GM11168 (cell line): ENCODE measurements around the gene MED26.

Experiments
- in situ Hi-C: fragments of 300-500 bp; cut with MboI; formaldehyde crosslinking; loops from one replicate; pipeline ENCODE4 v1.12.0; 2022; ENCODE audit warnings: low sequenced_read_pairs; ENCODE audit not compliant: unreplicated experiment

The MED26 gene

DNA sequence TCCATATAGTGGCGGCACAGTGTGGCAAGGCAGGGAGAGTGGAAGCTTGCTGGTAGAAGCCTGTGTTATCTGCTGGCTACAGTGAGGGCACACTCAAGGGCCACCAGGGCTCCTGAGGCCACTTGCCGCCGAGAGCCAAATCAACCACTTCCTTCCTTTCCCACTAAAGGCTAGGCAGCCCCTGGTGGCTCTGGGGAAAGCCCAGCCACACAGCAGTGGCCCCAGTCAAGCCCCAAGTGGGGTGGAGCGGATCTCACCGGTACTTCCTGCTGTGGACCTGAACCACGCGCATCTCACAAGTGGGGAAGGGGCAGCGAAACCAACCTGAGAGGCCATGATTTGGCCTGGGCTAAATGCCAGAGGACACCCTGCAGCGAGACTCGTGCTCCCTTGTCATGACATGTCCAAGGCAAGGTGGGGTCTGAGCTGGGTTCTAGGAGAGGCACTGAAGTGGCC is 33.8 kb downstream of the MED26 start:
- in situ Hi-C loops: no loop called here

GRCh38 chr19:16593181-16593580 is 34.8 kb downstream of the MED26 start:
- in situ Hi-C loops: no loop called here

DNA sequence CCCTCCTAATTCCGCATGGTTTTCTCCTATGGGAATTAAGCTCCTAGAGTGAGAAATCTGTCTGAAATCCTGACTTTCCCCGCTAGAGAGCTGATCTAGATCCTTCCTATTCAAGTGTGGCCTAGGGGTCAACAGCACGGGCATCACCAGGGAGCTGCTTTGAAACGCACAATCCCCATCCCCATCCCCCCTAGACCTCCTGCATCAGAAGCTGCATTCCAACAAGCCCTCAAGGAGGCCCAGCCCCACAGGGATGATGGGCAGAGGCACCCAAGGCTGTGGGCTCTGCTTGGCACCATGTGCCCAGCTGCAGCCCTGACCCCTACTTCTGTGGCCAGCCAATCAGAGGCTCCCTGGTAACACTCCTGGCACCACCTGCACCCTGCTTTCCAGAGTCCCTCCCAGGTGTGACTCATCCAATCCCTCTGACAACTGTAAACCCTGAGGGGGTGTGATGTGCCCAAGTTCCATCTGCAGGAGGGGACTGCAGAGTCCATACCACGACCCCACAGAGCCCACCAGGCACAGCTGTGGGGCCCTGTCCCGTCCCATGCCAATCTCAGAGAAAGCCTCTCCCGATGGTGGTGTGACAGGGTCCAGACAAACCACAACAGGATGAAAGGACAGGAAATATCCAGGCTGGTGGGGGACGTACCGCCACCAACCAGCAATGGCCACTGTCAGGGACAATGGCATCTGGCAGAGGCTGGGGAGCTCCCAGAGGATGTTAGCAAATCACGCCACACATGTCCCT is 36.0 kb downstream of the MED26 start:
- in situ Hi-C loops: no loop called here

DNA sequence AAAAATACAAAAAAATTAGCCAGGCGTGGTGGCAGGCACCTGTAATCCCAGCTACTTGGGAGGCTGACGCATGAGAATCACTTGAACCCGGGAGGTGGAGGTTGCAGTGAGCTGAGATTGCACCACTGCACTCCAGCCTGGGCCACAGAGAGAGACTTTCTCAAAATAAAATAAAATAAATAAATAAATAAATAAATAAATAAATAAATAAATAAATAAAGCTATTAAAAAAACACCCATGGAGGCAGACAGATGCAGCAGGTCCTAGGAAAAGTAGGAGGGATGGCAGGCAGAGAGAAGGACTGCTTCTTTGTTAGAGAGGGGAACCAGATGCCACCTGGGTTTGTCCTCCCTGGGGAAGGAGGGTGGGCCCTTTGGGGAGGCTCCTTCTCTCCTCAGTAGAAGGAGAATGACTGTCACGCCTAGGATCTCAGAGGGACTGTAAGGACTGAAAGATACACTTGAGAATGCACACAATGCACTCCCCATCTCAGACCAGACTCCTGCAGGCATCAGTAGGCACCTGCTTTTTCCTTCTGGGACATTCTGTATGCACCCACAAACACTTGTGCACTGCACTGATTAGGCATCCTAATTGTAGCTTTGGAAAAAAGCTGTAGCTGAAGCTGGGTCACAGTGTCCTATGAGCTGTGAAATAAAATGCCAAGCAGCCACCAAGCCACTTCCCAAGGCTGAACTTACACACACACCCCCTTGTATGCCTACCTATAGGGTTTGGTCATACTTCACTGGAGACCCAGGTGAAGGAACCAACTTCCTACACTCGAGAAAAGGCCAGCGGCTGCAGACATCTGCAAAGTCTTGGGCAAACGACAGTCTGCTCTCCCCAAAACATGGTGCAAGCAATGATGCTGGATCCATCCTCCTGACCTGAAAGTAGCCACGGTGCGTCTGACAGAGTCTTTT is 36.9 kb downstream of the MED26 start:
- in situ Hi-C loops: no loop called here

DNA sequence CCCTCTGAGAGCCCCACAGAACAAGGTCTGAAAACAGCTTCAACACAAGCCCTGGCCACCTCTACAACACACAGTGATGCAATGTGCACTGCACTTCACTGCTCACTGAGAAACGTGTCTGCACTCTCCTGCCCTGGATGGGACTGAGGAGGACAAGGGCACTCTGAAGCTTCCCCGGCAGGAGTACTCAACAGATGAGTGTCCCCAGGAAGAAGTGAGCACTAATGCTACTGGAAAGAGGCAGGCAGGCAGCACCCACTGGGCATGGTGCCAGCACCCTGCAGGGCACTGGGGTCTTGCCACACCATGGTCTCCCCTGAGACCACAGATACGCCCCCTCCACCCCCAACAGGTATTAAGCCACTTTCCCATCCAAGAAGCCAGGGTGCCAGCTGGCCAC is 38.1 kb downstream of the MED26 start:
- in situ Hi-C loops: no loop called here

- in situ Hi-C loops: no loop called here
These were observed 39.0 kb downstream of the MED26 start for GRCh38 chr19:16588824-16589577.

DNA sequence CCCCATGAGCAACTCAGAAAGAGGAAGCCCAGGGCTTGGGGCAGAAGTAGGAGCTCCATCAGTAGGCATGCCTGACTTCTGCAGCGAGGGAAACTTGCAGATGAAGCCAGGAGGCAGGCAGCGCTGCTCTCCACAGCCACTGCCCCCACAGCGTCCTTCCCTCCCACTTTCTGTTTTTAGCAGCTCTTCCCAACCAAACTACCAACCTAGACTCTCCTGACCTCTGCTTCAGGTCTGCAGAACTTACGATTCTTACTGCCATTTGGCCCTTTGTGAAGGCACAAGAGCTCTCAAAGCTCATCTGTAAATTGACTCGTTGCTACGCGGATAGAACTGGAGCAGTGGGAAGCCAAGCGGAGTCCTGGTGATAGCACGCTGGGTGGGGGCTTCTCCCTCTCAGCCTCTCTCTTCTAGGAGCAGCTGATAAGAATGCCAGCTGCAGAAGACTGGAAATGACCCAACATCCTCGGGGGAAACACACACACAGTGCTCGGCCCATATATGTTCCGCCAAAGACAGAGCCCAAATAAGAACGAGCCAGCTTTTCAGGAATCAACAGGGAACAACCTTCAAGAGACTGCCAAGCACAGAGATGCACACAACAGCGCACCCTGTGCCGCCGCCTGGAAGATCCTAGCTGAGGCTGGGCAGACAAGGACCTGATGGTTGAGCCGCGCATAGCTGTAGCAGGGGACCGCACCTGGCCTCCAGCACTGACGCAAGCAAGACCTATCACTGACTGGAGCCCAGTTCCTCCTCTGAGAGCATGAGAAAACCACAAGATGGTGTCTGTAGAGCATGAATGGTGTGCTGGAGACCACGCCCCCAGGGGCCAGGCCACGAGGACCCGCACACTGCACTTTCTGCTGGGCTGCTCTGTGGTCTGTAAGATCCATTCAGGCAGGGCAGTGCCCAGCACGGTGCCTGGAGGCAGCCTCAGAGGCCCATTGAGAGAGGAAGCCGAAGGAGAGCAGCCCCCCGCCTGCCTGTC is 39.9 kb downstream of the MED26 start:
- in situ Hi-C loops: no loop called here

DNA sequence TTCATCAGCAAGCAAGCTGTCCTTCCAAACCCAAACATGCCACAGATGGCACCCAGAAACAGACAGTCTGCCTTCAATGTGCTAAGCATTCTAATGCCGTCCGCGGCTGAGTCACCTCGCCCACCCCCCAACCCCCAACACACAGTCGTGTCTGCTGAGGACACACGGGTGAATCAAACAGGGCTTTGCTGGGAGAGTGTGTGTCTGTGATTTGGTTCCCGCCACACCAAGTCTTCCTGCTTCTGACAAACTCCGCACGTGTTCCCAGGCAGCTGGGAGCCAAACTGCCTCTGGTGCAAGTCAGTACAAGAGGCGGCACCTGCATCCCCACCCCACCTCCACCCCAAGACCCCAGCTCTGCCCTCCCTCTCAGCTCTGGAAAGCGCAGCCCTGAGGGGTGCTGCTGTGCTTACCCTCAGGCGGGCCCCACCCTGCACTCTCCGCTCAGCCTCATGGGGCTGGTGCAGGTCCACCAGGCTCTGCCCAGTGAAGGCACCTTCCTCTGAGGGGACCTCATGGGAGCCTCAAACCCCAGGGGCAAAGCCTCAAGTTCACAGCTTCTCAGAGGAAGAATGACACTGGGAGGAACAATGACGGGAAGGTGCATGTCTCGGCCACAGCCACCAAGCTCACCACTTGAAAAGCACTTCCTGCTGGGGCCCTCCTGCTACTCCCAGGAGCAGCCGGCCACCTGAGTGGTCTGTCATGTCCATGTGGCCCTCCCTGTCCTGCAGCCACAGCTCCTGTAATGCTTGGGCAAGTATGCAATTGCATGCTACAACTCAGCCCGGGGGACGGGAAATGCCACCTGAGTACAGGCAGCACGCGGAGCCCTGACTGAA is 40.8 kb downstream of the MED26 start:
- in situ Hi-C loops: no loop called here

DNA sequence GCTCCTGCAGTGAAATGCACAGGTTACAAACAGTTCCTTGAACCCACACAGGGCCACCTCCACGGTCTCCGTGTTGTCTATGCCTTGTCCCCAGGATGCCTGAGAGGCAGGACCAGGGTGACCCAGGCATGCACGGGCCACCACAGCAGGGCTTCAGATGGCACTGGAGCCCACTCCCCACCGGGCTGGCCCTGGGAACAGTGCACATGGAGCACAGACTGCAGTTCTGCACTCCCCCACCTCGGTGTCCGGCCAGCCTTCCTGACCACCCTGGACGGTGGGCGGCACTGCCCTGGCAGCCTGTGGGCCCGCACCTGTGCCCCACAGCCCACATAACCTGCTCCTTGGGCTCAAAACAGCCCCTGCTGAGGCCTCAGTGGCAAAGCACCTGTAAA is 41.5 kb downstream of the MED26 start:
- in situ Hi-C loops: no loop called here

DNA sequence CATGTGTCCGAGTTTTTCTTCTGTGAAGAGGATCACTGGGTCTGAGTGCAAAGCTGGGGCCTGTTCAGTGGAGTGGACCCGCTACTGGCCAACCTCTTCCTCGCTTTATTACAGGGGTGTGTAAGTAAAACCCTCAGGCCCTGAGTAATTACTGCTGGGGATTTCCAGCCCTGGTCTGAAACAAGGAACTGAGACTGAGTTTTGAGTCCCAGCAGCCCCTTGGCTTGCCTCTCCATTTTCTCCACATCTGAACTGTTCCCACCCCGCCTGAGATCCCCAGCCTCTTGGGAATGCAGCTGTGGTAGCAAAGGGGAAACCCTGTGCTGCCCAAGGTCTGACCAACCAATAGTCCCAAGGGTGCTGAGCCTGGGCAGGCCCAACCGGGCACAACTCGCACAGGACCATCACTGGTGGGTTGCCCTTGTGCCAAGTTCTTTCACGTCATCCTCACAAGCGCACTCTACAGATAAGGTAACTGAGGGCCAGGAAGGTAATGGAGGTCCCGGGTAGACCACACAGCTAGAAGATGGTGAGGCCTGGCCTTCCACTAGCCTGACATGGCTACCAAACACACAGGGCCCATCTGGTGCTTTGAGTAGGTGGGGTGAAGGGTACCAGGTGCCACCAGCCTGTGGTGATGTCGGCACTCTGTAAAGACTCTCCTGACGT is 42.1 kb downstream of the MED26 start:
- in situ Hi-C loops: no loop called here

- in situ Hi-C loops: no loop called here
These were observed 42.8 kb downstream of the MED26 start for GRCh38 chr19:16585094-16585801.

DNA sequence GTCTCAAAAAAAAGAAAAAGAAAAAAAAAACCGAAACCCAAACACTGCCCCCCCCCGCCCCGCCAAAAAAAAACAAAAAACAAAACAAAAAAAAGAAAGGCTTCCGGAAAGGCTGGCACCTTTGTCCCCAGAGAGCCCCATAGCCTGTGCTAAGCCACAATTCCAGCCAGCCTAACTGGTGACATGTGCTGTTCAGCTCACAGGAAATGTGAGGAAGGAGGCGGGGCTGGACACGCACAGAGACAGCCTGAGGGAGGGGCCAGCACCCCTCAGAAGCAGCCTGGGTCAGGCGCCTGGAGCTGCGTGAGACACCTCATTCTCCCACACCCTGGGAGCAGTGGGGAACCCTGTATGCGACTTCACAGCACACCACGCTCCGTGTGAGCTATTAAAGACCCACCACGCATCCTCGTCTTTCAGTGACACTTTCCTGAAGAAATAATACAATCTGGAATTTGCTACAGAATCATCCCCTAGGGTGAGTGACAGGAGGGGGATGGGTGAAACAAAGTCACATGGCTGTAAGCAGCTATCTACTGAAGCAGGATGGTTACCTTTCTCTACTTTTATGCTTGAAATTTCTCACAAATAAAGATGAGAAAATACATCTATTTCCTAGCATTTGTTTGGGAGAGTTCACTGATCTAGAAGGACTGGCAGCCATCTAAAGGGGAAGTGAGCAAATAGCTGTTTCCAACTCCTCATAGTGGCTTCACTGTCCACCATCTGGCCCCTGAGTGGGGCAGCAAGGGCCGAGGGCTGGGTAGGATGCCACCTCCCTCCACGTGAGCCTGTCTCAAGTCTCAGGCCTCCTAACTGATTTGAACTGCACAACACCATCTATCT is 43.5 kb downstream of the MED26 start:
- in situ Hi-C loops: no loop called here

GRCh38 chr19:16582486-16583261 is 45.3 kb downstream of the MED26 start:
- in situ Hi-C loops: no loop called here

DNA sequence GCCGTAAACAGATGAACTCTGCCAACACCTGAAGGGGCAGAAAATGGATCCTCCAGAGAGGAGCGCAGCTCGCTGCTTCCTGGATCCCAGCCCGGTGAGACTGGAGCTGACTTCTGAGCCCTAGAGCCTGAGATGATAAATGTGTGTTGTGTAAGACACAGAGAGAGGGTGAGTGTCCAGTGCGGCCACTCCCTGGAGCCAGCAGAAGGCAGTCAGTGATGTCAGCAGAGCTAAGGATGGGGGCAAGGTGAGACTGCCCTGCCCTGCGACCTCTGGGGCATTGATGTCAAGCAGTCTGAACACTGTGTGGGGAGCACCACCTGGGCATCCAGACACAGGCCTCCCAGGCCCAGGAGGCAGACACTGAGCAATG is 46.0 kb downstream of the MED26 start:
- in situ Hi-C loops: no loop called here

DNA sequence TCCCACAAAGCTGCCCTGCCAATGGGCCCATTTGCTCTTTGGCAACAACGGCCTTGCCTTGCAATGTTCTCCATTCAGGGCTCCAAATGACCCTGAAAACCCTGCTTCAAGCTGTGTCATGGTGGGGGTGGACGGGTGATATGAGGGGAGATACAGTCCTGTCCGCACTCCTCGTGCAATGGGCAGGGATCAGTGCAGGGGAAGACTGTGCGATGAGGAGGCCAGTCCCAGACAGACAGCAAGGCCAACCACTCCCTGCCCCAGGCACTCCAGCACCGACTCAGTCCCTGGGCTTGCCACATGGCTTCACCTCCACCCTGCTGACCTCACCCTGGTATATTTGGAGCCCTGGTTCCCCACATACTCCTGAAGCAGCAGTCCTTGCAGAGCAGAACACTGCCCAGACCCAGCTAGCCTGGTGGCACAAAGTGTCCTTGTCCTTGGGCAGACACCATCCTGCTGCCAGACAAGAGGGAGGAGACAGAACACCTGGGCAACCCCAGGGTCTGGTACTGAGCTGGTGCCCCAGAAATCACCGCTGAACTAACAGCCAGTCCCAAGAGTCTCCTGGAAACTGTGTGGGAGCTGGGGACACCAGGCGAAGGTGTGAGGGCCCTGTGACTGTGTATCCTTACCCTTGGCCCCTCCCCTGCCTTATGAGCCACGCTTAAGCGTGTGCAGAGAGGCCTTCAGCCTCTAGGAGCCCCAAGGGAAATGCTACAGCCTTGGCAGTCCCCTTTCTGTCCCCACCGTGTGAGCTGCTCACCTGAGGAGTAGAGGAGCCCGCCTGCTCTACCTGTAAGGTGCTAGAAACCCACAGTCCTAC is 46.6 kb downstream of the MED26 start:
- in situ Hi-C loops: no loop called here
